HS-5 (cell line): Measurements from ENCODE around the gene RANBP1.
"Not testable (repeated sequence)": the region's sequence is repeated elsewhere in the genome, so short reads cannot be mapped to it uniquely, and the experiment has no call there.

Experiments used
- DNase-seq: peaks from one replicate; pipeline ENCODE4 v3.0.0-alpha.2; 2012; ENCODE audit warnings: low read depth

Gene RANBP1

DNA sequence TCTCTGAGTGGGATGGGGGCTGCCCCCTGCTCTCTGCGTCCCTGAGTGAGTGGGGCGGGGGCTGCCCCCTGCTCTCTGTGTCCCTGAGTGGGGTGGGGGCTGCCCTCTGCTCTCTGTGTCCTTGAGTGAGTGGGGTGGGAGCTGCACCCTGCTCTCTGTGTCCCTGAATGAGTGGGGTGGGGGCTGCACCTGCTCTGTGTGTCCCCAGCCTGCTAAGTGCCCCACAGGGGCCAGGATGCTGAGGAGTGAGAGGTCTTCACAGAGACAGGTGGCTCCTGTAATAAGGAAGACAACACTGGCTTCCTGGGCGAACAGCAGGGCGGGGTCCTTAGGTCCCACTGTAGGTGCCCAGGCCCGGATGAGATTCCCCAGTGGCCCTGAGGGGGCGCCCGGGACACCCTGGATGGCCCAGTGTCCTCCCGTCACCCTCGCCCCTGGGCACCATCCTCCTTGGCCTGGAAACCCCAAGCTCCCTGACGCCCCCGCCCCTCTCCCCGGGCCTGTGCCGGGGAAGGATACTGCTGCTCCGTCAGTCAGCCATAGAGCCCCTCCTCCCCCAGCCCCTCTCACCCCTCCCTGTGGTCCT lies 38.8 kb downstream of the RANBP1 start:
- DNase-seq = no peak

GRCh38 chr22:20155330-20156041 lies 39.6 kb downstream of the RANBP1 start:
- DNase-seq = peak; percentile 38

GRCh38 chr22:20156042-20156389 lies 40.1 kb downstream of the RANBP1 start:
- no peak for DNase-seq

DNA sequence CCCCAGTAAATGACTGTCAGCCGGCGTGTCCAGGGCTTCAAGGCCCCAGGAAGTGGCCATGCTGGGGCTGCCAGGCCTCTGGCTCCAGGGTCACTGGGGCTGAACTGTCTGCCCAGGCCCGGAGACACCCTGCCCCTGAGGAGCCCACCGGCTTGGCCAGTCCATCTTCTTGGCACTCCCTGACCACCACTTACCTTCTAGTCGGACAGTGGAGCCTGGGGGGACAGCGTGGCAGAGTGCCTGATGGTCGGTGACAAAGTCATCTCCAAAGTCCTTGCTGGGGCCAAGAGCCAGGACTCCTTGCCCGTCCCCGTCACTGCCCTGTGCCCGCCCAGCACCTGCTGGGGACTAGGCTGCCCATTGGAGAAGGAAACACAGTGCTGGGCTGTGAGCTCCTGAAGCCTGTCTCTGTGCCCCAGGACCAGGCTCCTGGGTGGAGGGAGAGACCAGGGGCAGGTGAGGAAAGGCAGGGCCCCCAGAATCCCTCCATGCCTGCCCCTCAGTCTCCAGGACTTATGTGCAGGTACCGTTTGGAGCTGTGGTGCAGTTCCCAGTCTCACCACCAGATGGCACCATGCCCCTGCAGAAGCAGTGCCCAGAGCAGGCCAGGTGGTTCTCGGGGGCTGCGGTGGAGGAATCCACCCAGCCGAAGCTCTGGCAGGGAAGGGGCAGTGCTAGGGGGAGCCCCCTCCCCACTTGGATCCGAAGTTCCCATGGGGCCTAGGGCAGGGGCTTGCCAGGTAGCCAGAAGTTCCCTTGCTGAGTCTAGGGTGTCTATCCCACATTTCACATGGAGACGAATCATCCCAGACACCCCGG lies 40.9 kb downstream of the RANBP1 start:
- DNase-seq = no peak

DNA sequence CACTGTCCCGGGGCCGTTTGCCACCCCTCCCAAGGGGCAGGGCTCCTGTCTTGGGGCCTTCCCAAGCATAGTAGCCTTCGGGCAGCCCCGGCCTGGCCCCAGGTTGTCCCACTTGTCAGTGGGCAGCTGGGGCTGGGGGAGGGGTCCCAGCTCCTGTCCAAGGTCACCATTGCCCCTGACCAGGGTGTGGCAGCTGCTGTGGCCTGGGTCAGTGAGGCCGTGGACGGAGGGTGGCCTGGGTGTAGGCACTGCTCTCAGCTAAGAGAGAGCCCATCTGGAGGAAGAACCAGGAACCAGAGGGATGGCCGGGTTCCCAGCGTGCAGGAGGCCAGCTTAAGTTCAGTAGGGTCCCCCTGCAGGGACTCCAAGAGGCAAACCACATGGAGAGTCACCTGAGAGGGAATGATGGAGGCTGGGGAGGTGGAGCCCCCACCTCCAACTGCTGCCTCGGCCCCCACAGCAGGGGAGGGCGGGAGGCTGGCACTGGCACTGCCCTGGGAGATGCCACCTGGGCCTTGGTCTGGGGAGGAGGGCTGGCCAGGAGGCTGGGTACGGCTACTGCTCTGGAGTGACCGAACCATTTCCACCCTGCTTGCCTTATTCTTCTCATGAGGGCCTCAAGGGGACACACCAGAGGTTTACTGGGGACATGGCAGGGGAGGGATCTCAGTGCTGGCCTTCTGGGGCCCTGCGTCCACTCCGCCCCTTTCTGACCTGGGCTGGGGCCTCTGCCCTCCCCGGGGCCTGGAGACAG lies 41.7 kb downstream of the RANBP1 start:
- DNase-seq = no peak

GRCh38 chr22:20158391-20159036 lies 42.6 kb downstream of the RANBP1 start:
- DNase-seq = no peak

- no peak for DNase-seq
These were observed 43.2 kb downstream of the RANBP1 start for GRCh38 chr22:20159076-20159475.

- not testable (repeated sequence) for DNase-seq
These were observed 43.6 kb downstream of the RANBP1 start for GRCh38 chr22:20159531-20159930.

DNA sequence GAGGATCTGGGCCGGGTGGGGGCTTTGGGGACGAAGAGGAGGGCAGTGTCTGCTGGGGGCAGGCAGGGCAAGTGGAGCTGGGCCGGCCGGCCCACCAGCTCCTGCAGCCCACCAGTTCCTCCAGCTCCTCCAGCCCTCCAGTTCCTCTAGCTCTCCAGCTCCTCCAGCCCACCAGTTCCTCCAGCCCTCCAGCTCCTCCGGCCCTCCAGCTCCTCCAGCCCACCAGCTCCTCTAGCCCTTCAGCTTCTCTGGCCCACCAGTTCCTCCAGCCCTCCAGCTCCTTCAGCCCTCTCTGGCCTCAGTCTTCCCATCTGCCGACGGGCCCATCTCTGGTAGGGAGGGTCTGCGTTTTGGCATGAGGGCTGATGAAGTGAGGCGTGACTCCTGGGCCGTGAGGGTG lies 44.1 kb downstream of the RANBP1 start:
- DNase-seq = no peak

- no peak for DNase-seq
These were observed 49.0 kb downstream of the RANBP1 start for GRCh38 chr22:20164863-20165262.

- no peak for DNase-seq
These were observed 49.5 kb downstream of the RANBP1 start for GRCh38 chr22:20165421-20165820.

DNA sequence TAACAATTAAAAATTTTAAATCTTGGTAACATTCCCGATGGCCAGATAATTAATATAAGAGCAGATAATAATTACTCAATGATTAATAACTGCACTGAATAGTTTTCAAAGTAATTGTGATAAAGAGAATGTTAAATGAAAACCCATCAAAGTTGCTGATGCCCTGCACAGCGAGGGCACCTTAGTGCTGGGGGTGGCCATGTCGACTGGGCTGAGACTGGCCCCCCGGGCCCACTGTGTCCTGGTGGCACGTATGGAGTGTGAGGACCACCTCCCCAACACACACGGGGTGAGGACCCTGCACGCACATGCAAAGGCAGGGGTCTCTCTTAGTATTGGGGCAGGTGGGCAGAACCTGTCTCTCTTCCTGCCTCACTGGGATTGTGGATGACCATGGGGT lies 50.0 kb downstream of the RANBP1 start:
- no peak for DNase-seq

DNA sequence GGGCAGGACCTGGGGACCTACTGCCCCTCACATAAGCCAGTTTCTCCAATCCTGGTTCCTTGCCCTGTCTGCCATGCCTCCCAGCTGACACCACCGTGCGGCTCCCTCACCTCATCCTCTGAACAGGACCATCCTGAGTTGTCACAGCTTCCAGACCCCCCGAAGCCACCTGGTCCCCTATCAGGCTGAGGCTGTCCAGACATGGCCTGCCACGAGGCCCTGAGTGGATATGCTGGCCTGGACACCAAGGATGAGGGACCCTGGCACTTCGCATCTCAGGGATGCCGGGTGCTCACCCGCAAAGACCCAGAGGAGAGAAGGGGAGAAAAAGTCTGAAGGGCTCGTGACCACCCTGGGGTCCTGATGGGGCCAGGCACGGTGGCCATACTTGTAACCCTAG lies 50.8 kb downstream of the RANBP1 start:
- no peak for DNase-seq

GRCh38 chr22:20167643-20168322 lies 51.9 kb downstream of the RANBP1 start:
- no peak for DNase-seq

DNA sequence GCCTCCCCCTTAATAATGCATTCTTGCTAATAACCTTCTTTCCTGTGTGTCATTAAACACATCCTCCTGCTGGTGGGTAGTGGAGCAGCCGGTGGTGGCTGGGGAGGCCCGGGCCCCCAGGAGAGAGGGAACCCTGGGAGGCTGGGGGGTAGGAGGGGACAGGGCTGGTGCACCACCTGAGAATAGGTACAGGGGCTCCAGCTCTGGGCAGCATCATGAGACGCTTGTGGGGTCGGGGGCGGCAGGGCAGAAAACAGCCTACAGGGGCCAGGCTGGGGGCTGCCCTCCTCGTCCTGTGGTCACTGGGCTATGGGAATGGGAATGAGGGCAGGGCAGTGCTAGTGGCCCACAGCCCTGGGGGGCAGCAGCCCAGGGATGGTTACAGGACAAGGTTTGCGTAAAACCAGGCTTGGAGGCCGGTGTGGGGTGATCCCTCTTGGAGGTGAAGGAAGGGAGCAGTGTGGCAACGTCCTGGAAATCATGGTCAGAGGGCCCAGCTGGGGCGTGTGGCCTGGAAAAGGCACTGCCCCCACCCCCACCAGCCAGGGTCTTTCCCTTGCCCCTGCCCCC lies 53.4 kb downstream of the RANBP1 start:
- no peak for DNase-seq

- no peak for DNase-seq
These were observed 54.3 kb downstream of the RANBP1 start for GRCh38 chr22:20170170-20170569.

- no peak for DNase-seq
These were observed 55.6 kb downstream of the RANBP1 start for GRCh38 chr22:20171288-20172140.

- DNase-seq = no peak
These were observed 56.3 kb downstream of the RANBP1 start for GRCh38 chr22:20172141-20172613.

DNA sequence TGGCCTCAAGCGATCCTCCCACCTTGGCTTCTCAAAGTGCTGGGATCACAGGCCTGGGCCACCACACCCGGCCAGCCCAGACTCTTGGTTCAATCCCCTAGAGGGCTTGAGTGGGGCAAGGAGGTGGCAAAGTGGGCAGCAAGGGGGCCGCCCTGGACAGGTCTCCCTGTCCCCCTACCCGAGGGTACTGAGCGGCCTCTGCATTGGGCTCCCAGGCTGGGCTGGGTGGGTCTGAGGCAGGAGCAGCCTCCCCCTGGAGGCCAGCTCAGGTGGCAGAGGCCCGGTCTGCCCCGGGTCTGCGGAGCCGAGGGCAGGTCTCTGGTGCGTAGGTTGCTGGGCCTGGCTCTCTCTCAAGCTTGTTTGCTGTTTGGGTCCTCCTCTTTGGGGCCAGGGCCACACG lies 57.3 kb downstream of the RANBP1 start:
- no peak for DNase-seq

- DNase-seq = no peak
These were observed 57.9 kb downstream of the RANBP1 start for GRCh38 chr22:20173772-20174171.
